Heart left ventricle (tissue), 13 donors: Measurements from ENCODE around the gene ESRRA.

Experiments used
- CTCF ChIP-seq, 12 donors: fragments of 200-600 bp; sonication (generic) in 4 of 12; IDR thresholded peaks; one replicate each; pipeline versions ENCODE4 v1.5.0 to v1.8.0; 2018 to 2022; ENCODE audit warnings: antibody characterized with exemption in 12 of 12, mild to moderate bottlenecking in 5 of 12
- POLR2A ChIP-seq, 2 donors: fragments of 450-650 bp; IDR thresholded peaks; one replicate each; pipeline ENCODE4 v1.6.1; 2017; ENCODE audit warnings: antibody characterized with exemption in 2 of 2, mild to moderate bottlenecking in 2 of 2, moderate library complexity in 2 of 2
- donor health status: ischemic (EF 13 %, LVEDD 7.1; RV severe dilation, severe dysfunction).
- donor health status: DM: no; HTN: yes; CAD: no.
- donor health status: DM: no; HTN: no; CAD: no.
- donor health status: ischemic (EF 25% LVEDD 6.9; RV normal size, moderate dysfunction).
- donor health status: ischemic (EF 25% LVEDD 5.7; RV mildly dilated, moderate dysfunction).
- donor health status: ischemic (EF 35%, LVEDD 5.7; RV mildly dilated, moderate dysfunction).
- donor health status: nonischemic (EF 11% LVEDD 7.7; RV severe dilation, severe dysfunction).
- donor health status: DM: yes; HTN: yes; CAD: no.
- donor health status: PGD.
- donor health status: ischemic (EF 29% LVEDD 5.4; RV normal size, mild dysfunction).
- donor health status: nonischemic (EF 23%, LVEDD 6.1; RV moderate dilation, normal function).

DNA sequence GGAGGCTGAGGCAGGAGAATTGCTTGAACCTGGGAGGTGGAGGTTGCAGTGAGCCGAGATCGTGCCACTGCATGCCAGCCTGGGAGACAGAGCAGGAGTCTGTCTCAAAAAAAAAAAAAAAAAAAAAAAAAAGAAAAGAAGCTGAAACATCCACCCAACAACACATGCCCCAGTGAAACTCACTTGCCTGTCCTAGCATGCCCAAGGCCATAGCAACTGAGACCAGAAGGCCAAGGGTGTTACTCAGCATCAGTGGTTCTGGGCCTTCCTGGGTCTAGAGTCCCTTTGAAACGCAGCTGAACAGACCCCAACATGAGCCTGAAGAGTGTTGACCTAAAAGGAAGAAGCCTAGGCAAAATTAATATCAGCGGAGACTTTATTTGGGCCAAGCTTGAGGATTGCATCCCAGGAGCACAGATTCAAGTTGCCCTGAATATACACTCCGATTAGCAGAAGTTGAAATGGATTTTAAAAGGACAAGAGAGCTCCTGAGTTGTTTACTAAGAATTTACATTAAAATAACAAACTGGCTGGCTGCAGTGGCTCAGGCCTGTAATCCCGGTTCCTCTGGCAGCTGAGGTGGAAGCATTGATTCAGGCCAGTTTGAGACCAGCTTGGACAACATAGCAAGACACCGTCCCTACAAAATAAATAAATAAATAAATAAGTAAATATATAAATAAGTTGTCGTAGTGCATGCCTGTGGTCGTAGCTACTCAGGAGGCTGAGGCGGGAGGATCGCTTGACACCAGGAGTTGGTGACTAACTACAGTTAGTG is 19.6 kb downstream of the ESRRA start:
- no peak for TF ChIP-seq POLR2A (IDR thresholded peaks at IDR 0.05)
- TF ChIP-seq CTCF (IDR thresholded peaks at IDR 0.05): no peak
